ENCODE measurements around the gene FSD2. TPM values are rescaled to one million over a fixed set of nuclear protein-coding genes. Genes with fewer than 3 reads are reported as not detected.

The FSD2 gene
- total RNA-seq, 6 donors from 2014 or later: 0.86 TPM; not detected in 5

DNA sequence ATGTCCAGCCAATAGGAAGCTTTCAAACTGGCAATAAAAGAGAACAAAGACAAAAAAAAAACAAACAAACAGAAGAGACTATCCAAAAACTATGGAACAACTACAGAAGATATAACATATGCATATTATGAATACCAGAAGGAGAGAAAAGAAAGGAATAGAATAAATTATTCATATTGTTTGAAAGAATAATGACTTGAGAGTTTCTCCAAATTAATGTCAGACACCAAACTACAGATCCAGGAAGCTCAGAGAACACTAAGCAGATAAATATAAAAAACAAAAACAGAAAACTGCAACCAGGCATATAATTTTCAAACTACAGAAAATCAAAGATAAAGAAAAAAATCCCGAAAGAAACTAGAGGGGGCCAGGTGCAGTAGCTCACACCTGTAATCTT lies 62.1 kb downstream of the FSD2 start:
- 94 to 100% methylated on average over 1 of the region's 1 CpG for WGBS, 2 donors
- no peak for TF ChIP-seq POLR2A (IDR thresholded peaks at IDR 0.05)
- TF ChIP-seq CTCF (IDR thresholded peaks at IDR 0.05): no peak
- no peak for TF ChIP-seq EP300 (IDR thresholded peaks at IDR 0.05)
- TF ChIP-seq POLR2AphosphoS5 (IDR thresholded peaks at IDR 0.05): no peak
- DNase-seq: no peak
- H3K36me3 ChIP-seq: no peaks in the 10 kb centered on the region
- H3K9me3 ChIP-seq: no peaks in the 10 kb centered on the region
- no peak for ATAC-seq (ENCODE audit: low FRiP score in 2 of 2)
- no peaks in the 10 kb centered on the region for H3K4me1 ChIP-seq
- no peak overlapping the region for H3K27ac ChIP-seq
- no peaks in the 10 kb centered on the region for H3K27me3 ChIP-seq
- H3K4me3 ChIP-seq: no peak overlapping the region

- H3K9me3 ChIP-seq: no peaks in the 10 kb centered on the region
- TF ChIP-seq EP300 (IDR thresholded peaks at IDR 0.05) (no peak), CTCF (IDR thresholded peaks at IDR 0.05) (no peak), POLR2AphosphoS5 (IDR thresholded peaks at IDR 0.05) (no peak), POLR2A (IDR thresholded peaks at IDR 0.05) (no peak)
- no peak overlapping the region for H3K27ac ChIP-seq
- H3K4me3 ChIP-seq: no peak overlapping the region
- no peak for ATAC-seq (ENCODE audit: low FRiP score in 2 of 2)
- no peaks in the 10 kb centered on the region for H3K27me3 ChIP-seq
- H3K4me1 ChIP-seq: no peaks in the 10 kb centered on the region
- no peaks in the 10 kb centered on the region for H3K36me3 ChIP-seq
- no peak for DNase-seq
- 85 to 86% methylated on average over 3 of the region's 3 CpGs for WGBS, 2 donors
These were observed 63.7 kb downstream of the FSD2 start for GRCh38 chr15:82742134-82742533.

GRCh38 chr15:82739086-82739485 lies 66.8 kb downstream of the FSD2 start:
- H3K4me3 ChIP-seq: no peak overlapping the region
- H3K27me3 ChIP-seq: no peaks in the 10 kb centered on the region
- WGBS, 2 donors: 72 to 80% methylated on average over 2 of the region's 2 CpGs
- no peaks in the 10 kb centered on the region for H3K9me3 ChIP-seq
- no peaks in the 10 kb centered on the region for H3K4me1 ChIP-seq
- peaks cover 0 to 2% (median 1%) of the 10 kb centered on the region in 4 donors for H3K36me3 ChIP-seq
- ATAC-seq (ENCODE audit: low FRiP score in 2 of 2) (no peak), DNase-seq (no peak)
- TF ChIP-seq POLR2AphosphoS5 (IDR thresholded peaks at IDR 0.05) (no peak), POLR2A (IDR thresholded peaks at IDR 0.05) (no peak), CTCF (IDR thresholded peaks at IDR 0.05) (no peak), EP300 (IDR thresholded peaks at IDR 0.05) (no peak)
- no peak overlapping the region for H3K27ac ChIP-seq

- Histone ChIP-seq H3K4me3 (no peak overlapping the region), H3K27ac (no peak overlapping the region), H3K36me3 (peaks cover 0 to 2% (median 1%) of the 10 kb centered on the region in 4 donors), H3K27me3 (no peaks in the 10 kb centered on the region), H3K9me3 (no peaks in the 10 kb centered on the region), H3K4me1 (no peaks in the 10 kb centered on the region)
- no peak for TF ChIP-seq POLR2AphosphoS5 (IDR thresholded peaks at IDR 0.05)
- no peak for TF ChIP-seq EP300 (IDR thresholded peaks at IDR 0.05)
- no peak for TF ChIP-seq CTCF (IDR thresholded peaks at IDR 0.05)
- no peak for TF ChIP-seq POLR2A (IDR thresholded peaks at IDR 0.05)
- 91 to 98% methylated on average over 2 of the region's 2 CpGs for WGBS, 2 donors
- ATAC-seq (ENCODE audit: low FRiP score in 2 of 2) (no peak), DNase-seq (no peak)
These were observed 67.9 kb downstream of the FSD2 start for GRCh38 chr15:82737975-82738374.

GRCh38 chr15:82731527-82731926 lies 74.3 kb downstream of the FSD2 start:
- no peak overlapping the region for H3K4me3 ChIP-seq
- DNase-seq: no peak
- no peaks in the 10 kb centered on the region for H3K9me3 ChIP-seq
- no peaks in the 10 kb centered on the region for H3K4me1 ChIP-seq
- no peak for TF ChIP-seq POLR2AphosphoS5 (IDR thresholded peaks at IDR 0.05)
- no peak for TF ChIP-seq CTCF (IDR thresholded peaks at IDR 0.05)
- TF ChIP-seq EP300 (IDR thresholded peaks at IDR 0.05): no peak
- H3K27ac ChIP-seq: no peak overlapping the region
- no peaks in the 10 kb centered on the region for H3K27me3 ChIP-seq
- H3K36me3 ChIP-seq: no peaks in the 10 kb centered on the region
- 77 to 79% methylated on average over 2 of the region's 2 CpGs for WGBS, 2 donors
- ATAC-seq (ENCODE audit: low FRiP score in 2 of 2): no peak

Measured in upper lobe of left lung (tissue), 6 donors.